Erythroblast (primary cell): ENCODE results near the gene FKBP10.

Source experiments
- DNase-seq, 2 experiments: peaks; one replicate each; lab custom pipeline; 2025; lab: John Stamatoyannopoulos, UW
- GATA1 ChIP-seq: IDR thresholded peaks from 2 replicates; pipeline ENCODE4 v1.6.1; 2011; ENCODE audit warnings: low read depth, mild to moderate bottlenecking, control low read depth, low read length, moderate library complexity
- POLR2A ChIP-seq: IDR thresholded peaks from 2 replicates; pipeline ENCODE4 v1.6.1; 2011; ENCODE audit warnings: mild to moderate bottlenecking, low read length

The FKBP10 gene

GRCh38 chr17:41792845-41793783 lies 19.7 kb upstream of the FKBP10 start:
- no peak for TF ChIP-seq GATA1
- DNase-seq, result peak in 1 of 2 experiments; percentile 29

DNA sequence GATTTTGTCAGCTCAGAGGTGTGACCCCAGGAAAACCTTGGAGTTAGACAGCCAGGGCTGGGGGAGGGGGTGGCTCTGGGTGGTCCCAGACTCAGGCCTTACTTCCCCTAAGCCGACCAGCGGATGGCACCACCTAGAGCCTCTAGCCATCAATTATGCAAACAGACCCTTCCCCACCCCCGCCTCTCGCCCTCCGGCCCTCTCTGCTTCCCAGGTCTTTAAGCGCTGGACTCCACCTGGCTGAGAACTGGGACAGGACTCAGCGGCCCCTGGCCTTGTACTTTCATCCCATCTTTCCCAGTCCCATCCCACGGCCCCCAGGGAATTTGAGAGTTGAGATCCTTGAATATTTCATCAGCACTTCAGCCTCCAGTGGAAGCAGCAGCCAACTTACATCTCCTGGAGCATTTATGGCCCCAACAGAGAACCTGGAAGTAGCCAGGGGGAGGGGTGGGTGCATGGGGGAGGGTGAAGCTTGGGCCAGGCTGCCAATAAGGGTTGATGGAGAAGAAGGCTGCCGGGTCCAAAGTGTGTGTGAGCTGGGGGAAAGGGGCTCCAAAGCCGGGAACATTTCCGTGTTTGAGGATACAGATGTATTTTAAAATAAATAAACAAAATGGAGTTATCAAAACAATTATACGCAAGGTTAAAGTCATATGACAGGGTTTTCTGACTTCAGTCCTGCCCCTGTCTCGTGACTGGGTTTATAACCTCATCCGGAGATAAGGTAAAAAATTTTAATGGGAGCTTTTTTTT lies 18.8 kb upstream of the FKBP10 start:
- peak; percentile 24 to 49 for DNase-seq
- no peak for TF ChIP-seq GATA1
- no peak for TF ChIP-seq POLR2A

DNA sequence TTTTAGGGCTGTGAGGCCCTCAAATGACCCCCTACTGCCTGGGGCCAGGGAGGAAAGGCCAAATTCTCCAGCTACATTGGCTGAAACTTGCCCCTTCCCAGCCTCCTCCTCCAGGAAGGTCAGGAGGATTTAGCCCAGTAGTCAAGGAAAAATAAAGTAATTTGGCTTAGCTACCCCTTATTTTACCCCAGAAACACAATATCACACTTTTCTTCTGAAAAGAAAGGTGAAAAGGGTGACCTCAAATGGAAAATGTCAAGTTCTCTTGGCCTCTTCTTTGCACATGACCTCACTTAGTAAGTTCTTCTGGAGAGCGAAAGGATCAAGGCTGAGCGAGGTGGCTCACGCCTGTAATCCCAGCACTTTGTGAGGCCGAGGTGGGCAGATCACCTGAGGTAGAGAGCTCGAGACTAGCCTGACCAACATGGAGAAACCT lies 18.2 kb upstream of the FKBP10 start:
- TF ChIP-seq POLR2A, result no peak
- TF ChIP-seq GATA1, result no peak
- no peak for DNase-seq

- no peak for TF ChIP-seq POLR2A
- no peak for TF ChIP-seq GATA1
- no peak for DNase-seq
Measured at GRCh38 chr17:41796121-41796895, 16.5 kb upstream of the FKBP10 start.

DNA sequence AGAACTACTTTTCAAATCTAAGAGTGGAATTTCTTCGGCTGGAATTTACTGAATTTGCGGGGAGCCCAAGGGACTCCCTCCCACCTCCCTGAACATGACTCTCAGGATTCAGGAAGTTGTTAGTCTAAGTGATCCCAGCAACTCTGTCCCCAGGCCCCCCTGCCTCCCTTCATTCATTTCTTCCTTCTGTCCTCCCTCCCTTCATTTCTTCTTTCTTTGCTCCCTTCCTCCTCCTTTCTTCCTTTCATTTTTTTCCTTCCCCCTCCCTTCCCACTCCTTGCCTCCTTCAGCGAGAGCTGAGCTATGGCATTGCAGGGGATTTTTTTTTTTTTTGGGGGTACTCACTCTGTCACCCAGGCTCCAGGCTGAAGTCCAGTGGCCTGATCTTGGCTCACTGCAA lies 15.4 kb upstream of the FKBP10 start:
- DNase-seq, result no peak
- TF ChIP-seq GATA1 (no peak), POLR2A (no peak)

DNA sequence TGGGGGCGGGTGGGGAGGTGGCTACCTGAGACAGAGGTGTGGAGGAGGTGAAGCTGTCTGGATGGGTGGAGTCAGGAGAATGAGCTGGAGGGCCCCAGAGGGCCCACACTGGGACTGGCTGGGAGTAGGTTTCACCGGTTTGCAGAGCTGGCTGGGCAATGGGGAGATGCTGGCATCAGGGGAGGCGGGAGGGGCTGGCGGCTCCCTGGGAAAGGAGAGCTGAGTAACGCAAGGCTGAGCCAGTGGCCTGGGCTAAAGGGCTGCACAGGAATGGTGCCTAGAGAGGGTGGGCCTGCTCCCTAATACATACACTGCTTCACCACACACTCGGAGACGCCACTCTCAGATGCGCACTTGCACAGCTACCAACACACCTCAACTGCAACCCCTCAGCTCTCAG lies 13.4 kb upstream of the FKBP10 start:
- no peak for TF ChIP-seq GATA1
- no peak for TF ChIP-seq POLR2A
- DNase-seq, result no peak

- TF ChIP-seq POLR2A (no peak), GATA1 (no peak)
- no peak for DNase-seq
Measured at GRCh38 chr17:41800601-41801373, 12.0 kb upstream of the FKBP10 start.

DNA sequence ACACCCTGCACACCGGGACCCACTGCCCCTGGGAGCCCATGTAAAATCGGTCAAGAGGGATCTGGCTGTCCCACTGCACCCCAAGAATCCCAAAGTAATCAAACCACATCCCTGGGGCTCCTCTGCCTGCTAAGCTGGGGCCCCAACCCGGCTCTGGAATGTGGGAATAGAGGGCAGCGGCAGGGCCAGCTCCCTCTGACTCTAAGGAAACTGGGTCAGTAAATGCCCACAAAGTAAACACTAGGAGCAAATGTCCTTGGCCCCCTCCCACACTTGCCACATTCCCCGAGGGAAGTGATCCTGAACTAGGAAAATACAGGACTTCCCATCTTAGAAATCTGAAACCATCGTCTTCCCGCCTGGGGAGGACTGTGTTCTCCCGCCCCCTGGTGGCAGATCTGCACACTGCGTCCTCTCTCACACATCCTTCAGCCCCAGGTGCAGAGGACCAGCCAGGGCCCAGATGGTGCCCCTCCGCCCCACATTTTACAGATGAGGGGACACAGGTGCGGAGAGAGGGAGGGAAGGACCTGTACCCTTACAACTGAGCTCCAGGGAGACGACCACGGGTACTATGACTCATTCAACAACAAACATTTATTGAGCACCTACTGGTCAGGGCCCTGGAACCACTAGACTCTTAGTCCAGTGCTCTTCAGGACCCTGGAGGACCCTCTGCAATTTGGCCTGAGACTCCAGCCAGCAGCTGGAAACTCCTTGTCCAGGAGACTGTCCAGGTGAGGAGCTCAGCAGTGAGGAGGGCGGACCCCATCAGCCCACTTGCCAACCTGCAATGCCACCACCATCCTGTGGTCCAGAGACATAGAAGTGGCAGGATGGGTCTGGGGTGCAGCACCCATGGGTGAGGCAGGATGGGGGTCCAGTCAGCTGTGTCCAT lies 11.2 kb upstream of the FKBP10 start:
- peak; percentile 55 to 79 for DNase-seq
- no peak for TF ChIP-seq GATA1
- TF ChIP-seq POLR2A, result no peak

DNA sequence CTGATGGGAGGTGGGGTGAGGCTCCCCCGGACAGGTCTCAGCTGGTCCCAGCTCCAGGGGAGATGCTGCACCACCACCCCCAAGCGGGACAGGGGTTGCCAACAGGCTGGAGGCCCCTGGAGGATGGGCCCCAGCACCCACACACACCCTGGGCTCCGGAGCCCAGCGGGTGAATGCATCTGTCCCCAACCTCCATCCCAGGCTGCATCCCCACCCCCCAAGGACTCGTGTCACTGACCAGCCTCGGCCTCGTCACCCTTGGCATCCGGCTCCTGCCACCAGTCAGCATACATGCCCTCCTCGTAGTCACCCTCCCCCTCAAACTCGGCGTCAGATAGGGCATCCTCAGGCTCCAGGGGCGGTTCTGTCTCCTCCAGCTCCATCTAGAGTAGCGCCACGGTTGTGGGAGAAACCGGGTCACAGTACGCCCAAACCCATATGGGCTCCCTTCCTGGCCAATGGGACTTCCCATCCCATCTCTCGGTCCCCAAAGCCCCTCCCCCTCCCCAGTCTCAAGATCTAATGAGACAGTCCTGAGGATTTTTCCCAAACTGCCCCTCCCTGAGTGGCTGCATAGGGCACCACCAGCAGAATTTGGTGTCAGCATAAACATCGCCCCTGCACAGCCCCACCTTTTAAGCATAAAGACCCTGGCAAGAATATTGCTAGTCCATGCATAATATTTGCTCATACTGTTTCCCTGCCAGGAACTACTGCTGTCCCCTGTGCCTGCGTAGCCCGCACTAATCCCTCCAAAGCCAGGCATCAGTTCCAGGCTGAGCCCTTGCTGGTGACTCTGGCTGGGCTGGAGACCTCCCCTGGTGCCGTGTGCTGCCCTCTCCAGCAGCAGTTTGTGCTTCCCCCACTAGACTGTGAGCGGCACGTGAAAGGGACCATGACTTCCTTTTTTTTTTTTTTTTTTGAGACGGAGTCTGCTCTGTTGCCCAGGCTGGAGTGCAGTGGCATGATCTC lies 9.5 kb upstream of the FKBP10 start:
- TF ChIP-seq POLR2A (no peak), GATA1 (no peak)

DNA sequence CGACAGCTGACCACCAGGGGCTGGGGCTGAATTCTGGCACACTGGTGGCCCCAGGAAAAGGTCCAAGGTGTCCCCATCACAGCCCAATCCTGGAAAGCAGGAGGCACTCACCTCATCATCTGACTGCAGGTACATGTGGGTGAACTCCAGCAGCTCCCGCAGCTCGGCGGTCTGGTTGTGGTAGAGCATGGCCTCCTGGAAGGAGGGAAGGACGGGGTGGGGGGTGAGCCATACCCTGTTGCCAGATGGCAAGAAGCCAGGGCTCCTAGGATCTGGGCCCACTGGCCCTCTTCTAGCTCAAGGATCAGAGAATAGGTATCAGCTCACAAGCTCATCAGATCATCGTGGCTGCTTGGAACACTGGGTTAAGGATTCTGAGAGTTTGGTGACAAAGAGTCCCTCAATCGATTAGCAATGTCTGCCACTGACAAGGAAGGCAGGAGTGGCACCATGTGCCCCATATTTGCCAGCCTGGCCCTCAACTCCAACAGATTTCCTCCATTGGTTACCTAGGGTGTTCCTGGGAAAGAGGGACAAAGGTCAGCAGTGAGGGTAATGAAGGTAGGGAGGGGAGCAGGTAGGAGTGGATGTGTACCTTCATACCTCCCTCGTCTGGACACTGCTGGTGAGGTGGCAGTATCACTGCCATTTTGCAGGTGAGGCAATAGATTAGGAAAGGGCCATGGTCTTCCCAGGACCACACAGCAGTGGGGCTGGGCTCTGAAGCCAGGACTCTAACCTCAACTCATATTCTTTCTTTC lies 5.9 kb upstream of the FKBP10 start:
- DNase-seq, result no peak
- no peak for TF ChIP-seq GATA1
- TF ChIP-seq POLR2A, result no peak

More for the DNA sequence above, 9.5 kb upstream of the FKBP10 start:
- DNase-seq, result no peak
